Adipose tissue (tissue), 3 donors: ENCODE results near the gene SMCR8. TPM values are rescaled to one million over a fixed set of nuclear protein-coding genes. Genes with fewer than 3 reads are reported as not detected.
"Not testable (repeated sequence)": the region's sequence is repeated elsewhere in the genome, so short reads cannot be mapped to it uniquely, and the experiment has no call there.

Experiments used
- H3K27ac ChIP-seq: one replicate; pipeline ENCODE4 v1.5.1; 2013; ENCODE audit warnings: low read depth, low read length
- WGBS, 3 donors: extraction: QIAGEN DNeasy Blood & Tissue Kit; methylation state at CpG; one replicate each; pipeline ENCODE4 v1.1.7; 2013; 5-methylcytosine and 5-hydroxymethylcytosine counted together
- polyA plus RNA-seq, 3 donors: library from polyadenylated mRNA; stranded (reverse); fragments of 200-250 nt; gene quantifications; one replicate each; pipeline ENCODE4 v1.2.3, GENCODE V29; 2013
- donor health status: healthy with polysubstance abuse.
- donor health status: Bipolar disorder and iron deficiency.
- donor health status: healthy.

The SMCR8 gene
- polyA plus RNA-seq, 3 donors = 3.6 to 5.1 (median 3.8) TPM

DNA sequence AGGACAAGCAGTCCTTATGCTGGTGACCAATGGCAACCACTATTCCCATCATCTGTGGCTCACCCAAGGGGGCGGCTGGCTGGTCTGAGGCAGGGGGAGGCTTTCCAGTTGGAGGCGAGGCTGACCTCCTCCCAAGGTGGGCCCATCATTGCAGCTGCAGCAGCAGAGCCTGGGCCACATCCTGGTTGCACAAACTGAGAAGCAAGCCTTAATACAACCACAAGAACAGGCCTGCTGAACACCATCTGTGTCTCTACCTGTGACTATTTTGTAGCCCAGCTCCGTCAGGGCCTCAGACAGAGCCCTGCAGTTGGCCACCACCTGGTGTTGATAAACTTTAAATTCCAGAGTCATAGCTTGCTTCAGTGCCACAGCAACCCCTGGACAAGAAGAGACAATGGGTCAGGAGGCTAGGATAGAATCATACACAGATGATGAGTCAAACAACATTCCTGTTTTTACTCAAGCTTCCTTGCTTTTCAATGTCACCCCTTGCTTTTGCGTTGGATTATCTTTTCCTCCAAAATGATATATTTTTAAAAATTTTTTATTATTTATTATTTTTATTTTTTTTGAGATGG lies 17.9 kb downstream of the SMCR8 start:
- WGBS, 3 donors = 74 to 90% (median 89%) methylated on average over 4 of the region's 4 CpGs

DNA sequence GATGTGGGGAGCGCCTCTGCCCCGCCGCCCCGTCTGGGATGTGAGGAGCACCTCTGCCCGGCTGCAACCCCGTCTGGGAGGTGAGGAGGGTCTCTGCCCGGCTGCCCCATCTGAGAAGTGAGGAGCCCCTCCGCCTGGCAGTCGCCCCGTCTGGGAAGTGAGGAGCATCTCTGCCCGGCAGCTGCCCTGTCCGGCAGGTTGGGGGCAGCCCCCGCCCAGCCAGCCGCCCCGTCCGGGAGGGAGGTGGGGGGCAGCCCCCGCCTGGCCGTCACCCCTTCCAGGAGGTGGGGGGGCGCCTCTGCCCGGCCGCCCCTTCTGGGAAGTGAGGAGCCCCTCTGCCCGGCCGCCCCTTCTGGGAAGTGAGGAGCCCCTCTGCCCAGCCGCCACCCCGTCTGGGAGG lies 23.1 kb downstream of the SMCR8 start:
- not testable (repeated sequence) for H3K27ac ChIP-seq
- WGBS, 3 donors = 94 to 99% (median 94%) methylated on average over 17 to 24 of the region's 25 CpGs

More for the DNA sequence above, 17.9 kb downstream of the SMCR8 start:
- H3K27ac ChIP-seq = no peak overlapping the region

DNA sequence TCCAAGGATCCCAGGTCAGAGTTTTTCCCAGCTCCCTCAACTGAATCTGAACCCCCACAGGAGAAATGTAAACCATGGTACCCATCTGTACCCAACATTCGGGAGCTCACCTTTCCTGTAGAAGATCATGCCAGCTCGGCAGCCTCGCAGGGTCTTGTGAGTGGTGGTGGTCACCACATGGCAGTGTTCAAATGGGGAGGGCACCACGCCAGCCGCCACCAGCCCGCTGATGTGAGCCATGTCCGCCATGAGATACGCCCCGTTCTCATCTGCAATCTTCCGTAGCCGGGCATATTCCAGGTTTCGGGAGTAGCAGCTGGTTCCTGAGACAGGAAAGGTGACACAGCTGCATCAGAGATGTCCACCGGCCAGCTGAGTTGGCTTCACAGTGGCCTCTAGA lies 24.8 kb downstream of the SMCR8 start:
- 95 to 97% (median 97%) methylated on average over 13 of the region's 13 CpGs for WGBS, 3 donors
- no peak overlapping the region for H3K27ac ChIP-seq

DNA sequence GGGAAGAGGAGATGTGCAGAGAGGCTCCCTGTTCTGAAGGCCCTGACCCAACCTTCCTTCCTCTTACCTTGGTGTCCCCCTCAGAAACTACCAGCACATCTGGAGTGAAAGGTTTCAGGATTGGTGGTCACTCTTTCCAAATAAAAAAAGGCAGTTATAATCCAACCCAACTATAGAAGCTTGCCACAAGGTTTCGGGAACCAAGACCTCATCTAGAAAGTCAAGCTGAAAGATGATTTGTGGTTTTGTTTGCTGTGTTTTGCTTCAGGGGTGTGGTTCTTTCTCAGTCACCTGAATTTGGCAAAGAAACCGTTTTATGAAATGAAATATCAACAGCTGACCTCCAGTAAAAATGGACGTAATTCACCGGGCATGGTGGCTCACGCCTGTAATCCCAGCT lies 28.9 kb downstream of the SMCR8 start:
- WGBS, 3 donors = 91 to 94% (median 92%) methylated on average over 5 of the region's 5 CpGs
- no peak overlapping the region for H3K27ac ChIP-seq

DNA sequence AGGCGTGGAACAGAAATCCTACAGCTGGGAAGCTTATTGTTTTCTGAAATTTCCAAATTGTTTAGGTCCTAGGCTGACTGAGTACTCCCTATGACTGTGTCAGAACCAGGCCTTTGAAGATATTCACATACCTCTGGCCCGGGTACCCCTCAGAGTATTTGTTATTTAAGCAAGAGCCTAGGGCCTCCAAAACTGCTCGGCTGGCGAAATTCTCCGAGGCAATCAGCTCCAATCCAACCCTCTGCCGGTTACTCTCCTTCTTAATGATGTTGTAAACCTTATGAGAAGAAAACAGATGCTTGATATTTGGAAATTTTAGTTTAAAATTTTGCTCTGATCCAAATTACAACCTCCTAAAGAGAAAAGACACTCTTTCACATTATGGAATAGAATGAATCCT lies 38.4 kb downstream of the SMCR8 start:
- H3K27ac ChIP-seq = no peak overlapping the region
- WGBS, 3 donors = 88 to 95% (median 93%) methylated on average over 6 of the region's 6 CpGs

DNA sequence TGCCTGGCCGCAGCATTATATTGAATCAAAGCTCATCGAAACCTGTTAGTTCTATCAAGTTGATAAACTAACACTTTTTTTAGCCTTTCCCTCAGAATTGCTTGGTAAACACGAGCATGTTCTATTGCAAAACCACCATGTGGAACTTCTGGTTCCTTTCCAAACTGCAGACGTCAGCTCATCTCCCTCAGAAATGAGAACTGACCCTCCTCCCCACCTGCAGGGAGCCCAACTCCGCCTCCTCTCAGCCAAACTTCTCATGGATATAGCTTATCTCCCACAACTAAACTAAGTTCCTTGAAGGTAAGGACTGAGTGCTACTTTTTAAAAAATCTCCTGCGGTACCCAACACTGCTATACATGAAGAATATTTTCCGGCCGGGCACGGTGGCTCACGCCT lies 41.5 kb downstream of the SMCR8 start:
- H3K27ac ChIP-seq = no peak overlapping the region
- WGBS, 3 donors = 68 to 90% (median 75%) methylated on average over 10 of the region's 10 CpGs

DNA sequence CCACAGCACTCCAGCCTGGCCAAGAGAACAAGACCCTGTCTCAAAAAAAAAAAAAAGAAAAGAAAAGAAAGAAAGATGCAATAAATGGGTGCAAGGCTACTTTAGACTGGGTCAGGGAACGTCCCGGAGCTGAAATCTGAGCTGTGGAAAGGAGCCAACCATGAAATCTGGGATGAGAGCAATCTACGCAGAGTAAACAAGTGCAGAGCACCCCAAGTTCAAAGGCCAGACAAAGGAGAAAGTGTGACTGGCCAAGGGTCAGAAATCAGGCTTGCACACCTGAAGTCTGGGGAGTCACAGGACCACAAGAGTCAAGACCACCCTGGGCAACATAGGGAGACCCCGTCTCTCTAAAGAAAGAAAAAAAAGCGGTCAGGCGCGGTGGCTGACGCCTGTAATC lies 45.4 kb downstream of the SMCR8 start:
- WGBS, 3 donors = 81 to 90% (median 89%) methylated on average over 8 of the region's 8 CpGs
- H3K27ac ChIP-seq = no peak overlapping the region

DNA sequence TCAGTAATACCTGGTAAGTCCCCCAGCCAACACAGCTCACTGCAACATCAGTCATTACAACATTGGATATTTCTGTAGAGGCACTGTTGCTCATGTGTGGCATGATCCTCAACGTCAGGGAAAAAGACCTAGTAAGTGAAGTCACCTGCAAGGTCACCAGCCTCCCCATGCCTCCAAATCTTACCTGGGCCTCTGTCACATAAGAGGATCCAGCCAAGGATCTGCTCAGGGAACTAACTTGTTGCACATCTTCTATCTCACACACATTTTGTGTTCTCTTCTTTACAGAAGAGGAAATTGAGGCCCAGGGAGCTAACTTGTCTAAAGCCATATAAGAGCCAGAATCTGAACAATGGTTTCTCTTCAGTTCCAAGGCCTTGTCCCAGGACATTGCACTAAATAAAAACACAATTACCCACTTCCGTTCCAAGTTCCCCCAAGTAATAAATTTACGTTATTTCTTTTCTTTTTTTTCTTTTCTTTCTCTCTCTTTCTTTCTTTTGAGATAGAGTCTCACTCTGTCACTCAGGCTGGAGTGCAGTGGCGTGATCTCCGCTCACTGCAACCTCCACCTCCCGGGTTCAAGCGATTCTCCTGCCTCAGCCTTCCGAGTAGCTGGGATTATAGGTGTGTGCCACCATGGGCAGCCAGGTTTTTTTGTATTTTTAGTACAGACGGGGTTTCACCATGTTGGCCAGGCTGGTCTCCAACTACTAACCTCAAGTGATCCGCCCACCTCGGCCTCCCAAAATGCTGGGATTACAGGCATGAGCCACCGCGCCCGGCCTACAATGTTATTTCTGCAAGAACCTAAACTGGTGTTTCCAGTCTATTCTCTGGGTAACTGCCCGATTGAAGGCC lies 47.0 kb downstream of the SMCR8 start:
- WGBS, 3 donors = 52 to 61% (median 58%) methylated on average over 15 of the region's 15 CpGs
- H3K27ac ChIP-seq = no peak overlapping the region

DNA sequence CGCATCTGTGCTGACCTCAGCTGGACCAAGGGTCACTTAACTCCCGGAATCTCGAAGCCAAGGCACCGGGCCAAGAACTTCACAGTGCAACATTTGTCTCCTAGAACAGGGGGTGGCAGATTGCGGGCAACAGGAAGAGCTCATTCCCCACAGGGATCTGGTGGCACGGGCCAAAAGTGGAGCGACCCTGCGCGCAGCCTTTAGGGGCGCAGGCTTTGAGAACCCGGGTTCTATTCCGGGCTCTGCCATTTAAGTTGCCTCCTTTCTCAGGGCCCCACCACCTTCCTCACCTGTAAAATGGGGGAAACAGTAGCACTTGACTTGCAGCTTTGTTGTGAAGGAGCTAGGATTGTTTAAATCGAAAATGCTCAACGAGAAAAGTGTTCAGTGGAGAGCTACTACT lies 47.6 kb downstream of the SMCR8 start:
- H3K27ac ChIP-seq = no peak overlapping the region
- WGBS, 3 donors = 4 to 5% (median 4%) methylated on average over 14 of the region's 14 CpGs

DNA sequence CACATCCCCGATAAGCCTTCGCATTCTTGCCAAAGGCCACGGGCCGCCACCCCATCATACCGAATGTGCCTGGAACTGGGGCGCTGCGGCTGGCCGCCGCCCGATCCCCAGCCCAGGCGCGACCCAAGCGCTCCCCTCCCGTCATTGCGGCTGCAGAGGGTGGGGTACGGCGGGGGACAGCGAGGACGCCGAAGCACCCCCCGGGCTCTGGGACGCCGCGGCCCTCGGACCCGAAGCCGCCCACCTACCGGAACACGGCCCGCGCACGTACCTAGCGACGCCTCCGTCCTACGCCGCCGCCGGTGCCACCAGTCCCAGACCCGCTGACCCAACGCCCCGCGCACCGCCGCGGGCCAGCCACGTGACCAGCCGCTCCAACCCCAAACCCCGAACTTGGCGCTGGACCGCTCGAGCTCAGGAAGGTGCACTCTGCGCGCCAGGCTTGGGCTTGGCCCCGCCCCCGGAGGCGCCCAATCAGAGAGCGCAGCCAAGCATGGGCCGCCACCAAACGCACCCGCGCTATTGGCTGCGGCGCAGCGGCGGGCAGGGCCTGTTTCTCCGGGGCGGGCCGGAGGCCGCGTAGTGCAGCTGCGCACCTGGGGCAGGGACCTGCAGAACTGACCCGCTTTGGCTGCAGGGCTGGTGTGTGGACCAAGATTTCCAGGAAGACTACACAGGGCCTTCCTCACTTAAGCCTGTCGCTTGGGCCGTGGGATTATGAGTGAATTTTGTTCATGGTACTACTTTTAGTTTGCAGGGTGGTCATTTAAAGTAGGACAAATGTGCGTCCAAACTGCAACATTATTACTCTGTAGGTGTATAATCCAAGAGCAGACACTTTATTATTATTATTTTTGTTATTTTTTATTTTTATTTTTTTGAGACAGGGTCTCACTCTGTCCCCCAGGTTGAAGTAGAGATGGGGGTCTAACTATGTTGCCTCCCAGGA lies 48.3 kb downstream of the SMCR8 start, which contains the start of gene SHMT1:
Gene SHMT1, minus strand, starts transcription at position 450 of the 949 bp plus-strand sequence. CDS start 7,569 bp downstream, outside the sequence.
- H3K27ac ChIP-seq = no peak within 1 kb of the TSS
- WGBS, 3 donors = 1% methylated on average over 73 to 76 of the region's 76 CpGs

DNA sequence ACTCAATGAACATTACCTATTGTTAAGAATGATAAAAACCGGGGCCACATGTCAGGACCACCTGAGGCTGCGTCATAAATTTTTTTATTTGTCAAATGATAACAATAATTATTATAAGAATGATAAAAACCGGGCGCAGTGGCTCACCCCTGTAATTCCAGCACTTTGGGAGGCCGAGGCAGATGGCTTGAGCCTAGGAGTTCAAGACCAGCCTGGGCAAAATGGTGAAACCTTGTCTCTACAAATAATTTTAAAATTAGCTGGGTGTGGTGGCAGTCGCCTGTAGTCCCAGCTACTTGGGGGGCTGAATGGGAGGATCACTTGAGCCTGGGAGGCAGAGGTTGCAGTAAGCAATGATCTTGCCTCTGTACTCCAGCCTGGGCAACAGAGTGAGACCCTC lies 49.1 kb downstream of the SMCR8 start:
- 85 to 96% (median 90%) methylated on average over 6 of the region's 6 CpGs for WGBS, 3 donors
- H3K27ac ChIP-seq = no peak overlapping the region

DNA sequence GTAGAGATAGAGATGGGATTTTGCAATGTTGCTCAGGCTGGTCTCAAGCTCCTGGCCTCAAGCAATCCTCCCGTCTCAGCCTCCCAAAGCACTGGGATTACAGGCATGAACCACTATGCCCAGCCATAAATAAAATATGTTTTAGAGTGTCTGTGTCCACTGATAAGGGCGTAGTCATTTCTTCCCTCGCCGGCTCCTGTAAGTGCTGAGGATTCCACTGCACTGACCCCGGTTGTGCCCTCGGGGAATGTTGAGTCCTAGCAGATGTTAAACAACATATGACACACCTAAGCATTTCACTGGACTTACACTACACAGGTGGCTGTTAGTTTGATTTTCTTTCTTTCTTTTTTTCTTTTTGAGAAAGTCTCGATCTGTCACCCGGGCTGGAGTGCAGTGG lies 53.9 kb downstream of the SMCR8 start:
- WGBS, 3 donors = 80 to 82% (median 81%) methylated on average over 8 of the region's 8 CpGs
- no peak overlapping the region for H3K27ac ChIP-seq

DNA sequence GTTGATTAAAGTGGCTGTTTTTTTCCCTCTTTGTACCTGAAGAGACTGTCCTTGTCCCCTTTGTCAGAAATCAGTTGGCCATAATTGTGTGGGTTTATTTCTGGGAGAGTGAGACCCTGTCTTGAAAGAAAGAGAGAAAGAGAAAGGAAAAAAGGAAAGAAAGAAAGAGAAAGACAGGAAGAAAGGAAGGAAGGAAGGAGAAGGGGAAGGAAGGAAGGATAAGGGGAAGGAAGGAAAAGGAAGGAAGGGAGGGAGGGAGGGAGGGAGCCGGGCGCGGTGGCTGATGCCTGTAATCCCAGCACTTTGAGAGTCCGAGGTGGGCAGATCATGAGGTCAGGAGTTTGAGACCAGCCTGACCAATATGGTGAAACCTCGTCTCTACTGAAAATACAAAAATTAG lies 55.7 kb downstream of the SMCR8 start:
- H3K27ac ChIP-seq = no peak overlapping the region
- WGBS, 3 donors = 48 to 68% (median 64%) methylated on average over 5 of the region's 5 CpGs

DNA sequence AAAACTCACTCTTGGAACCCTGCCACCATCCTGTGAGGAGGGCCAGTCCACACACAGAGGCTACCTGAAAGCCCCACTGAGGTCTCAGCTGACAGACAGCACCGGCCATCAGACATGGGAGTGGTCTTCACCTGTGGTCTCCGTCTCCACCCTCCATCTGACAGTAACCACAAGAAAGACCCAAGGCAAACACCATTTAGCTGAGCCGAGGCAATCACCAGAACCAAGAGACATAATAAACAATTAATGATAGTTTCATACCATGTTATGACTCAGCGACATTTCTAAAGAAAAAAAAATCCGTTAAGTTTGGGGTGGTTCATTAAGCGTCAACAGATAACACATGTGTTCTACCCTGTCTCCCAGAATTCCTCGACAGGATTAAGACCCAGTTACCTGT lies 56.4 kb downstream of the SMCR8 start:
- WGBS, 3 donors = 72 to 76% (median 76%) methylated on average over 7 of the region's 7 CpGs
- H3K27ac ChIP-seq = no peak overlapping the region

DNA sequence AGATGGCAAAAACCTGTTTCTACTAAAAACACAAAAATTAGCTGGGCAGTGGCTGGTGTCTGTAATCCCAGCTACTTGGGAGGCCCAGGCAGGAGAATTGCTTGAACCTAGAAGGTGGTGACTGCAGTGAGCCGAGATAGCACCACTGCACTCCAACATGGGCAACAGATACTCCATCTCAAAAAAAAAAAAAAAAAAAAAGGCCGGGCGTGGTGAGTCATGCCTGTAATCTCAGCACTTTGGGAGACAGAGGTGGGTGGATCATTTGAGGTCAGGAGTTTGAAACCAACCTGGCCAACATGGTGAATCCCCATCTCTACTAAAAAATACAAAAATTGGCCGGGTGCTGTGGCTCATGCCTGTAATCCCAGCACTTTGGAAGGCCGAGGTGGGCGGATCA lies 58.1 kb downstream of the SMCR8 start:
- 88 to 93% (median 91%) methylated on average over 4 to 6 of the region's 6 CpGs for WGBS, 3 donors
- not testable (repeated sequence) for H3K27ac ChIP-seq

DNA sequence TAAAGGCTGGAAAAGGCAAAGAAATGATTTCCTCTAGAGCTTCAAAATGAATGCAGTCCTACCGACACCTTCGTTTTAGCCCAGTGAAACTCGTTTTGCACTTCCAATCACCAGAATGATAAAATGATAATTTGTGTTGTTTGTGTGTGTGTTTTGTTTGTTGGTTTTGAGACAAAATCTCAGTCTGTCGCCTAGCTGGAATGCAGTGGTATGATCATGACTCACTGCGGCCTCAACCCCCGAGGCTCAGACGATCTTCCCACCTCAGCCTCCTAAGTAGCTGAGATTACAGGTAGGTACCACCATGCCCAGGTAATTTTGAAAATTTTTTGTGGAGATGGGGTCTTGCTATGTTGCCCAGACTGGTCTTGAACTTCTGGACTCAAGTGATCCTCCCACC lies 59.1 kb downstream of the SMCR8 start:
- 84 to 86% (median 84%) methylated on average over 7 of the region's 7 CpGs for WGBS, 3 donors
- no peak overlapping the region for H3K27ac ChIP-seq
